GM13977 (cell line): ENCODE data around the gene MBLAC1.

ENCODE experiments used
- DNase-seq: peaks from one replicate; pipeline ENCODE4 v3.0.0; 2012; ENCODE audit warnings: low spot score
- CTCF ChIP-seq: IDR thresholded peaks from 2 replicates; pipeline ENCODE4 v1.5.1; 2012; ENCODE audit warnings: mild to moderate bottlenecking, control low read depth; ENCODE audit not compliant: insufficient read depth; ENCODE audit errors: extremely low read depth, missing control alignments
- in situ Hi-C: fragments of 300-500 bp; cut with MboI; formaldehyde crosslinking; loops from one replicate; pipeline ENCODE4 v1.12.0; 2022; ENCODE audit warnings: low sequenced_read_pairs, low pct_unique_long_range_greater_than_20kb, mixed read lengths, inconsistent platforms; ENCODE audit not compliant: unreplicated experiment

Gene MBLAC1

GRCh38 chr7:100095704-100096103 is 31.1 kb upstream of the MBLAC1 start:
- no peak for TF ChIP-seq CTCF
- in situ Hi-C loops = no loop called here
- DNase-seq = no peak

DNA sequence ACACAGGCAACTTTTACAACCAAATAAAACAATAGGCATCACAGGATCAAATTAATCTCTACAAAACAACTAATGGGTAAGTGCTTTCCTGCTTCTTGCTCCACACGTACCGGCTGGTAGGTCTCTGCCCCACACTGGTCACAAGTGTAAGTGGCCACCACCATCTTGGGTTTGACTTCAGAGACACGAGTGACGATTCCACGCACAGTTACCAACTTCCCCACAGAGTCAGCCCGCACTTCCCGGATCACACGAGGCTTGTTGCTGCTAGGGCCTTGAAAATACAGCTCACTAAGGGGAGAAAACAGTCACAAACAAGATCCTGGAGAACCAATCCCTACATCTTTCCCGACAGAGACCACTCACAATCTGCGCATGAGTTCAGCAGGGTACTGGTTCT is 27.9 kb upstream of the MBLAC1 start:
- in situ Hi-C loops = no loop called here

GRCh38 chr7:100099452-100099851 is 27.3 kb upstream of the MBLAC1 start:
- DNase-seq = no peak
- in situ Hi-C loops = no loop called here
- TF ChIP-seq CTCF = no peak

More for the DNA sequence above, 27.9 kb upstream of the MBLAC1 start:
- DNase-seq = no peak
- TF ChIP-seq CTCF = no peak

- TF ChIP-seq CTCF = no peak
- in situ Hi-C loops = no loop called here
- peak; percentile 95 for DNase-seq
Observed at GRCh38 chr7:100100420-100101015, 26.2 kb upstream of the MBLAC1 start.

- DNase-seq = peak; percentile 99
- in situ Hi-C loops = no loop called here
- no peak for TF ChIP-seq CTCF
Observed at GRCh38 chr7:100101016-100101862, 25.5 kb upstream of the MBLAC1 start, which contains the start of the genes AP4M1 and MCM7. Gene AP4M1 (plus strand): TSS chr7:100101643. CDS start chr7:100101715, 72 bp downstream. Gene MCM7 (minus strand): TSS chr7:100101397. CDS start chr7:100101294, 103 bp downstream.

GRCh38 chr7:100102950-100103840 is 23.6 kb upstream of the MBLAC1 start:
- in situ Hi-C loops = no loop called here
- TF ChIP-seq CTCF = no peak
- no peak for DNase-seq
